ENCODE data around the gene ARID3C.
"Not testable (repeated sequence)": the region's sequence is repeated elsewhere in the genome, so short reads cannot be mapped to it uniquely, and the experiment has no call there.

Gene ARID3C

DNA sequence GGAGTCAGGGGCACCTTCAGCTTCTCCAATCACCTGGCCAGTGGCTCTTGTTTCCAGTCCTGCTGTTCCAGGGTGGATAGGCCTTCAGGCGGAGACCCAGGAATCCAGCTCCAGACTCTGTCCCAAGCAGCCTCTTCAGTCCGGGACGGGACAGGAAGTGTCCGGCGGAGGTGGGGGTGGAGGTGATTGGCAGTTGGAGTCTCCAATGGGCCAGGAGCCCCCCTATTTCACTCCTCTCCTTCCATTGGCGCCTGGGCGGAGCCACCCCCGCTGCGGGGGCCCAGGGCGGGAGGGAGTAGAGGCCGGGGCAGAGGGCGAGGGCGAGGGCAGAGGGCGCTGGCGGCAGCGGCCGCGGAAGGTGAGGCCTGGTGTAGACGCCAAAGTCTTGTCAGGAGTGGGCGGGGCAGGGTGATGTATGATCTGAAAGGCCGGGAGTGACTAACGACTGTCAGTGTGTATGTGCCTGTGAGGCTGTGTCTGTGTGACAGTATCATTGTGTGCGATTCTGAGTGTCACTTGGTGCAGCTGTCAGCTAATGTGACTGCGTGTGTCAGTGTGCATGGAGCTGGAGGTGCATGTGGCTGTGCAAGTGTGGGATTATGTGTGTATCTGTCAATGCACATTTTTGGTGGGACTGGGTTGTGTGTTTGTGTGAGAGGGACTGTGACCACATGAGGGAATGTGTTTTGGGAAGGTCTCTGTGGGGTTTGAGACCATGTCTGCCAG is 23.2 kb upstream of the ARID3C start, which contains the start of gene IL11RA:
IL11RA (plus strand) TSS at position 310 of the 726 bp plus-strand sequence. CDS start 3,033 bp downstream, outside the sequence.
- DNase-seq, result peak; percentile 56

DNA sequence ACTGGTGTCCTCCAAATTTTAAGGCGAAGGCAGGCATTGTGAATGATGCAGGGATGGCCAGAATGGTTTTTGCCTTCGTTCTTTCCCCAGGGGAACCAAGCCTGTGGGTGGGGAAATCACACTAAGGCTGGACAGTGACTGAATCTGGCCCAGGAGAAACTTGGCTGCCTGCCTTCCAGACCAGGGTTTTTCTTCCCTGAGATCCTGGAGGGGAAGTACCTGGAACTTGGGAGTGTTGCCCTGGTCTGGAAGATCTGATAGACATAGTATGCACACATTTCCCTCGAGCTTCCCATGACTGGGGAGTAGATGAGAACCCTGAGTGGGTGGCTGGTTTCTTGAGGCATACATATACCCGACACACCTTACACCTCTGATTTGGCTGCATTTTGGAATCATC is 22.5 kb upstream of the ARID3C start:
- DNase-seq, result no peak

DNA sequence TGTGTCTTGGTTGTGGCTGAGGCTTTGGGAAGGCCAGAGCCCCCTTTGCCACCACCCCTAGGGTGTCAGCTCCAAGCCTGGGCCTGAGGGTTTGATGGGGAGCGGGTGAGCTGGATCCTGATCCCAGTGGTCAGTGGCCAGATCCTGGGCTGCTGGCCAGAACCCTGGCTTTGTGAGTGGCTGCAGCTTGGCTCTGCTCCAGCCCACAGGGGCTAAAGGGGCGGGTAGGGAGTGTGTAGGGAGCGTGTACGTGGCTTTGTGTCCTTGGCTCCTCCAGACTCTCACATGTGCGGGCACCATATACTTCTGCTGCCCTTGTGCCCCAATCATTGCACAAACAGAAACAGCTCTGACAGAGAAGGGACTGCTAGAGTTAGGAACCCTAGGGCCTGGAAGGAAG is 21.9 kb upstream of the ARID3C start:
- no peak for DNase-seq

DNA sequence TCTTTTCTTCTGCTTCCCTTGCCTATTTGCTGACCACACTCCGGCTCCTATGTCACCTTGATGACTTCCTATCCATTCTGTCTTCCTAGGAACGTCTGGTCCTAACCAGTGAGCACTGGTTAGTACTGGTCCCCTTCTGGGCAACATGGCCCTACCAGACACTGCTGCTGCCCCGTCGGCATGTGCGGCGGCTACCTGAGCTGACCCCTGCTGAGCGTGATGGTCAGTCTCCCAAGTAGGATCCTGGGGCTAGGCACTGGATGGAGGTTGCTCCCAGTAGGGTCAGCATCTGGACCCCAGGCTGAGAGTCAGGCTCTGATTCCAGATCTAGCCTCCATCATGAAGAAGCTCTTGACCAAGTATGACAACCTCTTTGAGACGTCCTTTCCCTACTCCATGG is 19.8 kb upstream of the ARID3C start:
- DNase-seq, result no peak

DNA sequence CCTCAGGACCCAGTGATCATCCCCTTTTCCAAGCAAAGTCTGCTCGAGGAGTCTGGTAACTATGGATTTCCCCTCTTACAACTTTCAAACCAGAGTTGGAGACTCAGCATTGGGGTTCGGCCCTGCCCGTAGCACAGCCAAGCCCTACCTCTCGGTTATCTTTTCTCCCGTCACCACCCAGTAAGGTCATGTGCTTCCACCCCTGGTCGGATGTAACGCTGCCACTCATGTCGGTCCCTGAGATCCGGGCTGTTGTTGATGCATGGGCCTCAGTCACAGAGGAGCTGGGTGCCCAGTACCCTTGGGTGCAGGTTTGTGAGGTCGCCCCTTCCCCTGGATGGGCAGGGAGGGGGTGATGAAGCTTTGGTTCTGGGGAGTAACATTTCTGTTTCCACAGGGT is 18.8 kb upstream of the ARID3C start:
- DNase-seq, result no peak

DNA sequence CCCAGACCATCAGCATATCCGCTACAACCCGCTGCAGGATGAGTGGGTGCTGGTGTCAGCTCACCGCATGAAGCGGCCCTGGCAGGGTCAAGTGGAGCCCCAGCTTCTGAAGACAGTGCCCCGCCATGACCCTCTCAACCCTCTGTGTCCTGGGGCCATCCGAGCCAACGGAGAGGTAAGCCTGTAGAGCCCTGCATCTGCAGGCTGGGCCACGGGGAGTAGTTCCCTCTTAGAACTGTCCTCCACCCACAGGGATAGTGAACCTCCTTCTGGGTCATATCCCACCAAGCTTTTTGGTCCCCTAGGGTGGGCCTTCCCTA is 18.2 kb upstream of the ARID3C start:
- DNase-seq, result no peak

DNA sequence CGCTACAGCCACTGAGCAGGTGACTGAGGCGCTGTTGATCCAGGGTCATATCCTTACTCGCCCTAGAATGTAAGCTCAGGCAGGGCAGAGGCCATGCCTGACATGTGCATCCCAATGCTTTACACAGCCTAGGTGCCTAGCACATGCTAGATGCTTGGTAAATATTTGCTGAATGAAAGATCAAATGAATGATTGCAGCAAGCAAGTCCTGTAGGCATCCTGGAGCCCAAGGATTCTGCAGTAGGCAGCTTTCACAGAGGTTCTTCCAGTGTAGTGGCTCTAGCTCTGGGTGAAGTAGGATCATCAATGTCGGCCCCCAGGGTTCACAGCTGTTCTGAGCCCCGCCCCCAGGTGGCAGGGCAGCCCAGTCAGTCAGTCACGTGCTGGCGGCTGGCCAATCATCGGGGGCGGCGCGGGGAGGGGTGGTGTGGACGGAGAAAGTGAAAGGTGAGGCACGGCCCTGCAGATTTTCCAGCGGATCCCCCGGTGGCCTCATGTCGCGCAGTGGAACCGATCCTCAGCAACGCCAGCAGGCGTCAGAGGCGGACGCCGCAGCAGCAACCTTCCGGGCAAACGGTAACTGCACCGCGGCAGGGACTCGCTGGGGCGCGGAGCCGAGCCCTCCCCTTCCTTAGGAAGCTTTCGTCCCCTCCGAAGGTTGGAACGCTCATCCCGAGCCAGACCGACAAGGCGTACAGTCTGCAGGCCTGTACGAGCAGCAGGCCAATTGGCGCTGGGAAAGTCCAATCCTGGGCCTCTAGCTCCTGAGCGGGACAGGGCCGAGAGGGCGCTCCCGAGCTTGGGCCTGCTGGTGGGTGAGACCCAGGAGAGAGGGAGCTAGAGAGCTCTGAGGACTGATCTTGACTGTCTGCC is 17.6 kb upstream of the ARID3C start, which contains the start of gene GALT:
GALT (plus strand) TSS at position 465 of the 873 bp plus-strand sequence; CDS start at position 495, 30 bp downstream.
- peak; percentile 90 for DNase-seq

DNA sequence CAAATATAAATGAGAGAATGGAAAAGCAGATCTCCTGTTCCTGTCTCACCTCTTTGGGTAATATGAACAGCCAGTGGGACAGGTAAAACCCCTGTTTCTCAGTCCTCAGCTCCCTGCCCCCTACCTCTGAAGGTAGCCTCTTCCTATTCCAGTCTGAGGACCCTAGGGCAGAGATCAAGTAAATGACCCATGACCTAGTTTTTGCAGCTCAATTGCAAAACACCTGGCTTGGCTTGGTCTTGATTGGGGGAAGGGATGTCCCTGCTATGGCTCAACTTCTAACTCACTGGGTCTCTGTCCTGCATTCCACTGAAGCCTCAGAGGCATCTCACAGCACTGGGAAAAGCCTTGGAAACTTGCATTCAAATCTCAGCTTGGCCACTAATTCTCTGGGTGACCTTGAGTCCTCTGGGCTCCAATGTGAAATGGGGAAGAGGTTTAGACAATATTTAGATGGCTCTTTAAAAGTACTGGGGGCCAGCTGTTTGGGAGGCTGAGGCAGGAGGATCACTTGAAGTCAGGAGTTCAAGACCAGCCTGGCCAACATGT is 16.0 kb upstream of the ARID3C start:
- no peak for DNase-seq

DNA sequence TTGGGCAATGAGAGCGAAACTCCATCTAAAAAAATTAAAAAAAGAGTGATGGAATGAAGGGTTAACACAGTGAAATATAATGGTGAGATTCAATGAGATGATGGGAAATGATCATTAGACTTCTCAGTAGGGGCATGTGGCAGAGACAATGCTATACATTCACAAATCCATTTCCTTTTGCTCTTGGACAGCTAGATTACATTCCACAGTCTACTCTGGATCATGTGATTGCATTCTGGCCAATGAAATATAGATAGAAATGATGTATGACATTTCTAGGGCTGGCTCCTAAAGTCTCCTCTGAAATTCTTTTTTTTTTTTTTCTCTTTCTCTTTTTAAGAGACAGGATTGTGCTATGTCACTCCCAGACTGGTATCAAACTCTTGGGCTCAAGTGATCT is 13.8 kb upstream of the ARID3C start:
- DNase-seq, result no peak

DNA sequence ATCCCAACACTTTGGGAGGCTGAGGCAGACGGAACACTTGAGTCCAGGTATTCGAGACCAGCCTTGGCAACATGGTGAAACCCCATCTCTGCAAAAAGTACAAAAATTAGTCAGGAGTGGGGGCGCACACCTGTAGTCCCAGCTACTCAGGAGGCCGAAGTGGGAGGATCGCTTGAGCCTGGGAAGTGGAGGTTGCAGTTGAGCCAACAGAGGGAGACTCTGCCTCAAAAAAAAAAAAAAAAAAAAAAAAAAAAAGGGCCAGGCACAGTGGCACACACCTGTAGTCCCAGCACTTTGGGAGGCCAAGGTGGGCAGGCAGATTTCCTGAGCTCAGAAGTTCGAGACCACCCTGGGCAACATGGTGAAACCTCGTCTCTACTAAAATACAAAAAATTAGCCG is 10.5 kb upstream of the ARID3C start:
- not testable (repeated sequence) for DNase-seq

DNA sequence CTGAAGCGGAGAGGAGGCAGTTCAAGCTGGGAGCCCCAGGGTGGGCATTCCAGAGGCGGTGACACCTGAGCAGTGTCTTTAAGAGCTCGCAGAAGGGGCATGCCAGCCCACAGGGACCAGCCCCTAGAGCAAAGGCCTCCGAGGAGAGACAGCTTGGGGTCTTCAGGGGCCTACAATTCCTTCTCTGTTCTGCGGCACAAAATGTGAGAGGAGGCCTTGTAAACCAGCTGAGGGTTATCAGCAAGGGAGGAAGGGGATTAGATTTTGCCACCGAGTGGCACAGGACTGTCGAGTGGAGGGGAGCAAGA is 9.2 kb upstream of the ARID3C start:
- no peak for DNase-seq

DNA sequence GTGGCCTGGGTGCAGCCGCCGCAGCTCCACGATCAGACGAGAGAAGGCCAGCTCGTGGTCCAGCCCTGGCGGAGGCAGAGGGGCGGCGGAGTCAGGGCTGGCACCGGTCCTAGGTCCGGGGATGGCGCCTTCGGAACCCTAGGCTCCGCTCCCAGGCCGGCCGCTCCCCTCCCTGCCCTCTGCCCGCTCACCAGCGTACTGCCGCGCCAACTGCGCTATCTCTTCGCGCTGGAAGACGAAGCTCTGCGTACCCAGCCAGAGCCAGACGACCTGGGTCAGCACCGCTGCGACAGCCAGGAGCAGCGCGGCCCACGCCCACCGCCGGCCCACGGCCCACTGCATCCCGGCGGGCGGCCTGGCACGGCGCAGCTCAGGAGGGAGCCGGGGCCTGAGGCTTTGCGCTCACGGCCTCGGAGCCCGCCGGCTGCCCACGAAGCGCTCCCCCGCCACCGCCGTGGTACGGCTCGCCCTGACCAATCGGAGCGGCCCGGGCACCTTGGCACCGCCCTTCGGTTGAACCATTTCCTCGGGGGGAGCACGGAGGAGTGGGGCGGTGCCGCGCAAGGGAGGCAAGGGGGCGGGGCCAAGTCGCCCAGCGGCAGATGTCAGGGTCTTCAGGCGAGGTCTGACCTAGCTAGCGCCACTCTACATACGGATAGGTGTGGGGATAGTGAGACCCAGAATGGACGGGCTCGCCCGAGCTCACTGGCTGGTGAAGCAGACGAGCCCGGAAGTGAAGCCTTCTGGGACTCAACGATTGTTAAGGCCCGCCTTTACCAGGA is 8.7 kb upstream of the ARID3C start, which contains the start of gene SIGMAR1:
SIGMAR1 (minus strand) TSS at position 432 of the 782 bp plus-strand sequence; CDS start at position 342, 90 bp downstream.
- peak; percentile 92 for DNase-seq

DNA sequence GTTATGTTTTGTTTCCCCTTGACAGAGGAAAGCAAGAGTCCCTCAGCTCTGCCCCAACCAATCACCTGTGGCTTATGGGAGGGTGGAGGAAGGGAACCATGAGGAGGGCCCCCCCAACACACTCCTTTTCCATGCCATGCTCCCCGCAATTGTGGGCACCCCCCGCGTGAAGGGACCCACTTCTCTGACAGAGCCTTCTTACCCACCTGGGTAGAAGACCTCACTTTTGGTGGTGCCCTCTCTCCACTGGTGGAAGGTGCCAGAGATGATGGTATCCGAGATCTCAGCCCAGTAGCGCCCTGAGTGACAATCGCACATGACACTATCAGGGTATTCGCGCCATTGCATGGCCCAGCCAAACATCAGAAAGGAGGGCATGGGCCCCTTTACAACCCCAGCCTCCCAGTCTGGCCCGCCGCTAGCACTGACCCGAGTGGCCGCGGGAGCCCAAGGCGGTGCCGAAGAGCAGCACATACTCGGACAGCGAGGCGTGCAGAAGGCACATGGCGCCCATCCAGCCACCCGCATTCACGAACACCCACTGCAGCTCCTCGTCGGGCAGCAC is 8.0 kb upstream of the ARID3C start:
- DNase-seq, result peak; percentile 49

DNA sequence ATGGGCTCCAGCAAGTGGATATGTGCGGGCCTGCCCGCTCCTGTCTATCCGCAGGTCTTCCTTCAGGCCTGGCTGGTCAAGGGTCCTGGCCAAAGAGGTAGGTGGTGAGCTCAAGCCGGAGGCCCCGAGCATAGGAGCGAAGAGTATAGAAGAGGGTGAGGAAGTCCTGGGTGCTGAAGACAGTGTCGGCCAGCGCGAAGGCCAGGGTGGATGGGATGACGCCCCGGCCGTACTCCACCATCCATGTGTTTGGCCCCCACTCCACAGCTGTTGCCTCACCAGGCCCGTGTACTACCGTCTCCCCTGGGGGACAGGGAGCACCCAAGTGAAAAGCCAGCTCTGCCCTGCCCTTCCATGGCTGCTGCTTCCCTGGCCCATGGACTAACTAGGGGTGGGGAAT is 6.7 kb upstream of the ARID3C start:
- DNase-seq, result no peak

DNA sequence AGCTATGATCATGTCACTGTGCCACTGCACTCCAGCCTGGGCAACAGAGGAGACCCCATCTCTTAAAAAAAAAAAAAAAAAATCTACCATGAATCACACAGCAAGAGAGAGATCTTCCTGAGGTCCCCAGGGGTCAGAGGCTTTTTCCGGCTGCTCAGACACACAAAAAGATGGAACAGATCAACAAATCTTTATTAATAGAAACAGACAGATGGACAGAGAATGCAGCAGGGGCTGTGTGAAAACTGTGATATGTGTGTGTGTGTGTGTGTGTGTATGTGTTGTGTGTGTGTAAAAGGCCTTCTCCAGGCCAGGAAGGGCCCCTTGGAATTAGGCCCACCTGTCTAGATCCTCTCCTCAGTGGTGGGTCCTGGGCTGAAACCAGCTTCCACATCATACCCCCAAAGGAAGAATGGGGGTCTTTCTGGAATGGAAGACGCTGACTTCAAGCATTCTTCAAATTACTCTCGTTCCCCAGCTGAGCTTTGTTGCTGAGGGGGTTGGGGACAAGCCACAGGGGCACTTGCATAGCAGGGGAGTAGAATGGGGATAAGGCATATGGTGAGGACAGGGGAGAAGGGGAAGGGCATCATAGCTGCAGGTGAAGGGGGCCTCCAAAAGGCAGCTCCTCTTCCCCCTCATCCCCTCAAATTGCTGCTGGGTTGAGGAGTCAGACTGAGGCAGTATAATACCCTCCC is 5.8 kb upstream of the ARID3C start:
- no peak for DNase-seq

DNA sequence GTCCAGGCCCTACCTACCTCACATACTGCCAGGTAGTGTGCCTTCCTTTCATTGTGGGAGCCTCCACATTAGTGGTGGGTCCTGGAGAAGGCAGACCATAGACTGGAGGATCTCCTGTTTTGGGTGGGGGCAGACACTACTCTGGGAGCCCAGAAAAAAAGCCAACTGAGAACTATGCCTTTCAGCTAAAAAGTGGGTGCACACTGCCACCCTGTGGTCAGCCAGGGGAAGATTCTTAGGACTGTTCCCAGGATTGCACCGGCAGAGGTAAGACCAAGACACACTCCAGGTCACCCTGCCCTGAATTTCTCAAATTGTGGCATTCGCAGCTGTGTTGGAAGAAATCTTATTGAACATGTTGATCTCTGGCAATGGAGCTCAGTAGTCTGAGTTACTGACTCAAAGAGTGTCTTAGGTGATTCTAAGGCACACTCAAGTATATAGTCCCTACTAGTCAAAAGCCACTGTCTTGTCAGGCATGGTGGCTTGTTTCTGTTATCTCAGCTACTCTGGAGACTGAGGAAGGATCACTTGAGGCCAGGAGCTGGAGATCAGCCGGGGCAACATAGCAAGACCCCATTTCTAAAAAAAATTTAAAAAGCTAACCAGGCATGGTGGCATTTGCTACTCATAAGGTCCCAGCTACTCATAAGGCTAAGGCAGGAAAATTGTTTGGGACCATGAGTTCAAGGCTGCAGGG is 5.1 kb upstream of the ARID3C start:
- peak; percentile 27 for DNase-seq

DNA sequence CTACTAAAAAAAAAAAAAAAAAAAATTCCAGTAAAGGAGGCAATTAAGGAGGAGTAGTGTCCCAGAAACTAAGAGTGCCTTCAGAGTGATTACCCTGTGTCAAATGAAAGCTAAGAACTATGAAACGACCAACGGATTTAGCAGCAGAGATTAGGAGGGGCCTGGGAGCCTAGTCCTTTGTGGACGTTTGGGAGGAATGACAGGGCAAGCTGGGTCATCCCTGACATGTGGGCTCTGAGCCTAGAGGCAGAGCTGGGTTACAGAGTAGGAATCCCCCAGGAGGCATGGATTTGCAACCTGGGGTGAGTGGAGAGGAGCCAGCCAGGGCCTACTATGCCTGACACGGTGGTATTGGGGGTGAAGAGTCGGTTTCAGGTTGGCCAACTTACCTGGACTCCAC is 4.3 kb upstream of the ARID3C start:
- DNase-seq, result no peak

DNA sequence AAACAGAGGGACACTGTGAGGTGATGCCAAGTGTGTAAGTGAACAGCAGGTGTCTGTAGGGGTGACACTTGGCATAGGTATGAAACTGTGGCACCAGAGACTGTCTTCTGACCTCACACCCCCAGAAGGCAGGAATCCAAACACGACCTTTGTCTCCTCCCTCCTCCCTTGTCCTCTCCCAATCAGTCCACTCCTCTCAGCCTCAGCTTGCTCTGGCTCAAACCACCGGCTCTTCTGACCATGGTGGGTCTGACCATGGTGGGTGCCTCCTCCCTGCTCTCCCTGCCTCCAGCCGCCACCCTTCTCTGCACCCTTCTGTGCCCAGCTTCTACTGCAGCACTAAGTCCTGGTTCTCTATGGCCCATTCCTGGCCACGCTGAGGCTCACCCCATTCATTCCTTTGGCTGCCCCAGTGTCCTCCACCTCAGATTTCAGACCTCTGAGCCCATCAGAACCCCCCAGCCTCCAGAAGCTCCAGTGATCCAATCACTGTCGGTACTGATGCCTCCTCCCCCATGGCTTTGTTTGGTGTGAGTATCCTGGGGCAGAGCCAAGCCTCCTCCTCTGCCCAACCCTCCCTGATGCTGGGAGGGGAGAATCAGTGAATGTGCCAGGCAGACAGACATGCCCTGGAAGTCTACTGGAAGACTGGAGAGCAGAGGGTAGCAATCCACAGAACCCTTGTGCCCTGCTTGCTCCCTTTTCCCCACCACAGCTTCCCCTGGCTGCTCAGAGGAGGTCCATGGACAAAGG is 1.7 kb upstream of the ARID3C start:
- DNase-seq, result no peak

DNA sequence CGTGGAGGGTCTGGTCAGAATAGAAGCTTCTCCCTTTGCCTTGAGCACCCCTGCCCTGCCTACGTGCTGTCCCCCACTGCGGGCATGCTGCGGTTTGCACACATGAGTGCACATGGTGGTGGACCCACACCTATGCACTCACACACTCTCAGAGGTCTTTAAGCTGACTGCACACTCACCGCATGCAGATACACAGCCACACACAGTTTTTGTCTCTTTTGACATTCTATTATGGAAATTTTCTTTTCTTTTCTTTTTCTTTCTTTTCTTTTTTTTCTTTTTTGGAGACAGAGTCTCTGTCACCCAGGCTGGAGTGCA is 584 bp upstream of the ARID3C start:
- no peak for DNase-seq

DNA sequence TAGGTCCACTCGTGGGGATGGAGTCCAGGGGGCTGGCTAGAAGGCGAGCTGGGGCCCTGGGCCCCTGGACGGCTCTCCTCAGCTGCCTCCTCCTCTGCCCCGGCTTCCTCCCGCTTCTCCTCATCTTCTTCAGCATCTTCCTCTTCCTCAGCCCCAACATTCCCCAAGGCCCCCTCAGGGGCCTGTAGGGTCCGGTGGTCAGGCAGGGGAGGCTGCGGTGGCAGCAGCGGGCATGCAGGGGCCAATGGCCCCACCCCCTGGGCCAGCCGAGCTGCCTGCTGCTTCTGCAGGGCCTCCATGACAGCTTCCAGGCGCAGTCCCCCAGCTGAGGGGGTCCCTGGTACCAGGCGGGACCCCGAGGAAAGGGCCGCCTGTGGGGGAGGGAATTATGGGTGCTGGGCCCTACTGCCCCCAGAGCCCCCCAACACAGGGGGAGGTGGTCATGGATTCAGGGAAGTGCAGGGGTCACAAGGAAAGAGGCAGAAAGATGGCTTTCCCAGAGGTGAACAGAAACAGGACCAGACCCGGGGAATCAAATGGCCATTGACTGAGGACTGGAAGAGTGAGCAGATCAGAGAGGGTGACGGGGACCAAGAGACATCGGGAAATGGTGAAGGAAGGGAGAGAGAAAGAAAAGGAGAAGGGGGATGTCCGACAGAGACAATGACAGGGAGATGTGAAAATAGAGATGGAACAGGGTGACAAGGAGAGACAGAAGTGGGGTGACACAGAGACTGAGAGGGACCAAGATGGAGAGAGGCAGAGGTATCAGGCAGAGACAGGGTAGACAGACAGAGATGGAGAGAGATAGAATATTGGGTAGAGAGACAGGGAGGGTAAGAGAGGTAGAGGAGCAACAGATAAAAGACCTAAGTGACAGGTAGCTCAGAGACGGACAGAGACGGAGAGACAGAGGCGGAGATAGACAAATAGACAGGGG is 880 bp downstream of the ARID3C start:
- no peak for DNase-seq

All from NCI-H2029 (cell line).